Omental fat pad (tissue), 4 donors: ENCODE measurements around the gene ROBO2. TPM values are rescaled to one million over a fixed set of nuclear protein-coding genes. Genes with fewer than 3 reads are reported as not detected.

ENCODE experiments used
- ATAC-seq: fragments of 150-250 bp; one replicate; pipeline ENCODE4 v1.9.1; 2016; ENCODE audit warnings: mild to moderate bottlenecking, moderate library complexity; ENCODE audit not compliant: low FRiP score
- DNase-seq: peaks from one replicate; pipeline ENCODE4 v3.0.0-alpha.2; 2019; ENCODE audit warnings: low spot score
- total RNA-seq, 4 donors: library from RNA; depleted of rRNA; stranded (reverse); fragments of >200 nt; gene quantifications; one replicate each; pipeline ENCODE4 v1.1.0, GENCODE V29; 2016
- TF ChIP-seq, protein P1 (sequence below), 3 donors: fragments of 450-650 bp; IDR thresholded peaks; one replicate each; pipeline ENCODE4 v1.5.1; 2016 to 2017; ENCODE audit warnings: antibody characterized with exemption in 3 of 3, mild to moderate bottlenecking in 3 of 3, moderate library complexity in 2 of 3

The ROBO2 gene
- total RNA-seq, 4 donors from 2014 or later: 0.12 to 1.3 (median 1.1) TPM

DNA sequence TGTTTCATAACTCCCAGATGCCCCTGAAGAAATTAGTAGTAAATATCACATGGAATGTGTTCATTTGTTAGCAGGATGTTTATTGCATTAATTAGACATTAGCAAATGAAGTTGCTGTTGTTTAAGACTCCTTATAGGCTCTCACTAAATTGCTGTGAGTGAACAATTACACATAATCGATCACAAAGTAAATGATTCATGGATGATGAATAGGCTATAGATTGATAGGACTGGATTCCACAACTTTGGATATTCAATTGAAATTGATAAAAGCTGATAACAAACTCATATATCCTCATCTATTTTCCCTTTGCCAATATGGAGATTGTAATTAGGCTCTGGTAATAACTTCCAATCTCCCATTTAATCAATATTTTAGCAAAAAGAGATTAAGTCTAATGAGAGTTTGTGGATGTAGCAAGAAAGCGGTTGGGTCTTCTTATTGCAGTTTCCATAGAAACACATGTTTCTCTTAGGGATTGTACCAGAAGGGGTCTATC lies 555.5 kb downstream of the ROBO2 start:
- ATAC-seq (no peak), DNase-seq (no peak)
- TF ChIP-seq, protein P1, sequence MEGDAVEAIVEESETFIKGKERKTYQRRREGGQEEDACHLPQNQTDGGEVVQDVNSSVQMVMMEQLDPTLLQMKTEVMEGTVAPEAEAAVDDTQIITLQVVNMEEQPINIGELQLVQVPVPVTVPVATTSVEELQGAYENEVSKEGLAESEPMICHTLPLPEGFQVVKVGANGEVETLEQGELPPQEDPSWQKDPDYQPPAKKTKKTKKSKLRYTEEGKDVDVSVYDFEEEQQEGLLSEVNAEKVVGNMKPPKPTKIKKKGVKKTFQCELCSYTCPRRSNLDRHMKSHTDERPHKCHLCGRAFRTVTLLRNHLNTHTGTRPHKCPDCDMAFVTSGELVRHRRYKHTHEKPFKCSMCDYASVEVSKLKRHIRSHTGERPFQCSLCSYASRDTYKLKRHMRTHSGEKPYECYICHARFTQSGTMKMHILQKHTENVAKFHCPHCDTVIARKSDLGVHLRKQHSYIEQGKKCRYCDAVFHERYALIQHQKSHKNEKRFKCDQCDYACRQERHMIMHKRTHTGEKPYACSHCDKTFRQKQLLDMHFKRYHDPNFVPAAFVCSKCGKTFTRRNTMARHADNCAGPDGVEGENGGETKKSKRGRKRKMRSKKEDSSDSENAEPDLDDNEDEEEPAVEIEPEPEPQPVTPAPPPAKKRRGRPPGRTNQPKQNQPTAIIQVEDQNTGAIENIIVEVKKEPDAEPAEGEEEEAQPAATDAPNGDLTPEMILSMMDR (IDR thresholded peaks at IDR 0.05): no peak

DNA sequence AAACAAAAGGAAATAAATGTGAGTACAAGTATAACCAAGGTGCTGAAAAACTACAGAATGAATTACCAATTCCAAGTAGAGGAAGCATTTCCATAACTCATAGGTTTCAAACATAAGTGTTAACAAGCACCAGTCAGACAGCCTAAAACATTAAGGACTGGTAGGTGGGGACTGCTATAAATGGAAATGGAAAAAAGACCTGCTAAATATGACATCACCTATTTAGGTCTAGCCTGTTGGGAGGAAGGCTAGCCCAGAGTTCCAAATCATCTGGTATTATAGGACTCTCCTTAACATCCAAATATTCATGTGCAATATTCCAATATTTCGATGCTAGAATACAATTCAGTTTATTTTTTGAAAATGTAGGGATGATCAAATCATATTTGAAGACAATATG lies 560.0 kb downstream of the ROBO2 start:
- TF ChIP-seq, protein P1 (IDR thresholded peaks at IDR 0.05): no peak
- ATAC-seq: no peak
- DNase-seq: no peak

DNA sequence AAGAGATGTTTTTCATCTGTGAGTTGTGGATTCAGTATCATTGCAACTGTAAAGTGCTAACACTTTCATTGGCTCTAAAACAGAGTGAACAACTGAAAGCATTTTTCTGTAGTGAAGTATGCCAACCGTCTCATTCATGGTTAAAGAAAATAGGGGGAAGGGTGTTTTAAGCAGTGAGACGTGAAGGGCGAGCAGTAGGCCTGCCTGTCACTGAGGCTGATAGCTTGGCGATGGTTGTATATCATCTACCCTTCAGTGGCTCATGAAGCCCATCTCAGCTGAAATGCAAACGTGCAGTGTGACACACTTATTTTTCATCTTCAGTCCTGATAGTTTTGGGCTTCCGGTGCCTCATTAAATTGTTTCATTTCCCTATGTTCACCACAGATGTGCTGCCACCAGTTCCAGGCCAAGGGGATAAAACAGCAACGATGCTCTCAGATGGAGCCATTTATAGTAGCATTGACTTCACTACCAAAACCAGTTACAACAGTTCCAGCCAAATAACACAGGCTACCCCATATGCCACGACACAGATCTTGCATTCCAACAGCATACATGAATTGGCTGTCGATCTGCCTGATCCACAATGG lies 562.0 kb downstream of the ROBO2 start:
- no peak for DNase-seq
- TF ChIP-seq, protein P1 (IDR thresholded peaks at IDR 0.05): no peak
- ATAC-seq: no peak

DNA sequence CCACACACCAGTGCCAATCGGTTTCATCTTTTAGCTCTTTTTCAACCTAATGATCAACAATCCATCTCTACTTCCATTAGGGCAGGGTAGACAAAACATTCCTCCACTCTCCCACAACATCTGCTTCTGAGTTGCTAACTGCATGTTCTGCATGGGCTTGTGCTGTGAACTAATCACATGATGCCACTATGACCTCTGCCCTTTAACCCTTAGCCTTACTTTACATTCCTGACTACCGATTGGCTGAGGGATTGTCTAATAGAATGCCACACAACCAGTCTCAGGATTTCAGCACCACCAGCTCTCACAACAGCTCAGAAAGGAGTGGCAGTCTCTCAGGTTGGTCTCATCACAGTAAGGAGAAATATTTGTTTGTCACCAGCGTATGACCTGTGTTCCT lies 562.8 kb downstream of the ROBO2 start:
- ATAC-seq (no peak), DNase-seq (no peak)
- TF ChIP-seq, protein P1 (IDR thresholded peaks at IDR 0.05): no peak

DNA sequence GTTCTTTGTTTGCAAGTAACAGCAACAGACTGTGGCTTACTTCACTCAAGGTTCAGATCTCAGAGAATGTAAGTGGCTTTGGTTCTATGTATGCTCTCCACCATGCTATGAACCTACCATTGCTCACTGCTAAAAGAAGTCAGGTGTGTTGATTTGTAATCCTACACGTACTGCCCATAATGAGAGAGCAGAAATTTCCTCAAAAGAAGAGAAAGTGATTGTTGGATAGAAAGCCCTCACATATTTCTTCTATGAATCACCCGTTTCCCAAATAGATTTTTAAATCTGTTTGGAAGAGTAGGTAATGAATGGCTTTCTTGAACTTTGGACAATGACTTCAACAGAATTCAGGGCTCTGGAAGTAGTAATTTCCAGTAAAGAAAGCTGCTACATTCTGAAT lies 565.4 kb downstream of the ROBO2 start:
- TF ChIP-seq, protein P1 (IDR thresholded peaks at IDR 0.05): no peak
- ATAC-seq (no peak), DNase-seq (no peak)

DNA sequence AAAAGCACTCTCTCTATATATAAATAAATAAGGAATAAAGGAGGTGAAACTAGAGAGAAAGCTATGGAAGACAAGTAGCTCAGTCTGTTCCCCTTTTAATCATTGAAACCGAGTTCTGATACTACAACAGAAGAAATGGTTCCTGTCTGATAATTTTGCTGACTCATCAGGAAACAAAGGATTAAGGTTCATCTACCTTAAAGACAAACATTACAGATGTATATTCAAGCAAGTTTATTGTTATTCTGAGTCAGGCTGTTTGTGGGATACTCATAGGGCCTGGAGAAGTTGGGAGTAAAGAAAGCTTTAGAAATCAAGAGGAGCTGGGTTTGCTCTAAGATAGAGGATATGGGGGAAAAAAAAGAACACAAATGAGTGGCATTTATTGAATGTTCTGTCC lies 566.0 kb downstream of the ROBO2 start:
- ATAC-seq: no peak
- DNase-seq: no peak
- TF ChIP-seq, protein P1 (IDR thresholded peaks at IDR 0.05): no peak

DNA sequence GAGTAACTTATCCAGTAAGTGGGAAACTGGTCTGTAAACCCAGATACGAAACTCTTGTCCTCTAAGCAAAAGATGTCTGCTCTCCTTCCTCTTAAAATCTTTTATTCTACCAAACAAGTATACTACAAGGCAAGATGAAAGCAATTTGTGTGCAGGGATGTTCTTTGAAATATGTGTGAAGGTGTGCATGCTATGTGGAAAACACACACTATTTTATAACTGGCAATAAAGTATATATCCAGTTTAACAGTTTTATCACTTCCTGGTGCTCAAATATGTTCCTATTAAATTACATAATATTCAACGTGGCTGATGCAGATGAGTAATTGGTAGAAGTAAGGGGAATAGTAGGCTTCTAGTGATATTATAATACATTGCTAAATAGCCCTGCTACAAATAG lies 566.5 kb downstream of the ROBO2 start:
- ATAC-seq (no peak), DNase-seq (no peak)
- TF ChIP-seq, protein P1 (IDR thresholded peaks at IDR 0.05): no peak
